SH-SY5Y (cell line): ENCODE results near the gene SUSD2.

Experiments used
- GATA2 ChIP-seq: IDR thresholded peaks from 2 replicates; pipeline ENCODE4 v1.6.1; 2011; ENCODE audit warnings: mild to moderate bottlenecking, low read depth, low read length
- GATA3 ChIP-seq: IDR thresholded peaks from 2 replicates; pipeline ENCODE4 v1.6.1; 2011; ENCODE audit warnings: low read depth, mild to moderate bottlenecking, low read length, moderate library complexity

- TF ChIP-seq GATA3 (no peak), GATA2 (no peak)
Measured at GRCh38 chr22:24209687-24210086, 28.4 kb downstream of the SUSD2 start.
